Testis (tissue), 3 donors: Measurements from ENCODE around the gene ABRACL. TPM values are rescaled to one million over a fixed set of nuclear protein-coding genes. Genes with fewer than 3 reads are reported as not detected.

Experiments used
- DNase-seq: peaks from one replicate; pipeline ENCODE4 v3.0.0-alpha.2; 2019
- H3K27ac ChIP-seq, 2 donors: fragments of 200-600 bp; sonication (generic); one replicate each; pipeline ENCODE4 v1.5.1; 2019
- H3K27me3 ChIP-seq: fragments of 200-600 bp; sonication (generic); one replicate; pipeline ENCODE4 v1.5.1; 2019
- H3K36me3 ChIP-seq: fragments of 200-600 bp; sonication (generic); one replicate; pipeline ENCODE4 v1.5.1; 2017; ENCODE audit warnings: low read depth; ENCODE audit errors: missing control alignments
- H3K4me1 ChIP-seq: fragments of 200-600 bp; sonication (generic); one replicate; pipeline ENCODE4 v1.5.1; 2019
- H3K4me3 ChIP-seq, 2 donors: fragments of 200-600 bp; sonication (generic); one replicate each; pipeline ENCODE4 v1.5.1; 2017 to 2019
- H3K9me3 ChIP-seq: fragments of 200-600 bp; sonication (generic); one replicate; pipeline ENCODE4 v1.5.1; 2017
- CTCF ChIP-seq, 3 experiments: fragments of 450-650 bp in 2 of 3; fragments of 200-600 bp in 1 of 3; sonication (generic) in 1 of 3; IDR thresholded peaks; one replicate each; pipeline ENCODE4 v1.5.1; 2016 to 2019; ENCODE audit warnings: antibody characterized with exemption in 3 of 3, mild to moderate bottlenecking in 2 of 3, moderate library complexity in 1 of 3
- POLR2A ChIP-seq: fragments of 450-650 bp; IDR thresholded peaks from one replicate; pipeline ENCODE4 v1.6.1; 2017; ENCODE audit warnings: antibody characterized with exemption, mild to moderate bottlenecking, moderate library complexity
- WGBS, 2 donors: methylation state at CpG; one replicate each; pipeline ENCODE4 v1.1.5; 2018; 5-methylcytosine and 5-hydroxymethylcytosine counted together
- intact Hi-C: fragments of 100-400 bp; cut with DNase I; formaldehyde crosslinking; loops from one replicate; pipeline ENCODE4 v1.15.1; 2023; ENCODE audit warnings: low total_unique reads
- polyA plus RNA-seq: library from polyadenylated mRNA; stranded (reverse); fragments of 350-450 nt; fragmentation: Illumina TruSeq; extraction: RNeasy Lipid Tissue Mini Kit (QIAGEN cat#74804); gene quantifications from one replicate; pipeline ENCODE4 v1.2.3, GENCODE V29; 2014; ENCODE audit warnings: low read depth, low replicate concordance; ENCODE audit not compliant: insufficient read depth
- total RNA-seq, 2 donors: library from RNA; depleted of rRNA; stranded (reverse); fragments of >200 nt; gene quantifications; one replicate each; pipeline ENCODE4 v1.2.3, GENCODE V29; 2016

The ABRACL gene
- total and polyA plus RNA-seq, 3 donors from 2014 or later: 43.5 to 60.3 (median 59.5) TPM

- Histone ChIP-seq H3K9me3 (no peaks in the 10 kb centered on the region), H3K36me3 (no peaks in the 10 kb centered on the region), H3K27ac (no peak overlapping the region), H3K27me3 (no peaks in the 10 kb centered on the region), H3K4me3 (no peak overlapping the region), H3K4me1 (no peaks in the 10 kb centered on the region)
- DNase-seq: no peak
- intact Hi-C loops: no loop called here
- no peak for TF ChIP-seq POLR2A
- TF ChIP-seq CTCF (IDR thresholded peaks at IDR 0.05): no peak
- 57 to 66% methylated on average over 2 of the region's 2 CpGs for WGBS, 2 donors
Measured at GRCh38 chr6:139068846-139069245, 40.3 kb downstream of the ABRACL start.

- no peak for DNase-seq
- TF ChIP-seq POLR2A (no peak), CTCF (IDR thresholded peaks at IDR 0.05) (no peak)
- Histone ChIP-seq H3K4me1 (no peaks in the 10 kb centered on the region), H3K27ac (no peak overlapping the region), H3K9me3 (no peaks in the 10 kb centered on the region), H3K4me3 (no peak overlapping the region), H3K36me3 (no peaks in the 10 kb centered on the region), H3K27me3 (no peaks in the 10 kb centered on the region)
- WGBS, 2 donors: 78 to 79% methylated on average over 2 of the region's 2 CpGs
- intact Hi-C loops: no loop called here
Measured at GRCh38 chr6:139073118-139073517, 44.6 kb downstream of the ABRACL start.

- no peak for TF ChIP-seq CTCF (IDR thresholded peaks at IDR 0.05)
- TF ChIP-seq POLR2A: no peak
- no peaks in the 10 kb centered on the region for H3K9me3 ChIP-seq
- H3K36me3 ChIP-seq: no peaks in the 10 kb centered on the region
- WGBS, 2 donors: 92 to 94% methylated on average over 2 of the region's 2 CpGs
- no peak overlapping the region for H3K27ac ChIP-seq
- H3K27me3 ChIP-seq: no peaks in the 10 kb centered on the region
- H3K4me3 ChIP-seq: no peak overlapping the region
- no peaks in the 10 kb centered on the region for H3K4me1 ChIP-seq
- DNase-seq: no peak
- intact Hi-C loops: no loop called here
Measured at GRCh38 chr6:139079018-139079417, 50.5 kb downstream of the ABRACL start.

GRCh38 chr6:139080255-139080920 lies 51.8 kb downstream of the ABRACL start:
- intact Hi-C loops: no loop called here
- Histone ChIP-seq H3K9me3 (no peaks in the 10 kb centered on the region), H3K27me3 (no peaks in the 10 kb centered on the region), H3K4me3 (no peak overlapping the region), H3K4me1 (no peaks in the 10 kb centered on the region), H3K36me3 (no peaks in the 10 kb centered on the region), H3K27ac (no peak overlapping the region)
- 74 to 96% methylated on average over 1 of the region's 1 CpG for WGBS, 2 donors
- no peak for DNase-seq
- TF ChIP-seq POLR2A (no peak), CTCF (IDR thresholded peaks at IDR 0.05) (no peak)

GRCh38 chr6:139081471-139081870 lies 52.9 kb downstream of the ABRACL start:
- intact Hi-C loops: no loop called here
- no peaks in the 10 kb centered on the region for H3K4me1 ChIP-seq

More at GRCh38 chr6:139081471-139081870, 52.9 kb downstream of the ABRACL start:
- no peaks in the 10 kb centered on the region for H3K27me3 ChIP-seq
- no peak for DNase-seq
- no peaks in the 10 kb centered on the region for H3K9me3 ChIP-seq
- 79% methylated on average over 4 of the region's 4 CpGs for WGBS, 2 donors
- H3K36me3 ChIP-seq: no peaks in the 10 kb centered on the region
- TF ChIP-seq POLR2A (no peak), CTCF (IDR thresholded peaks at IDR 0.05) (no peak)
- H3K27ac ChIP-seq: no peak overlapping the region
- H3K4me3 ChIP-seq: no peak overlapping the region
